GM12864 (cell line): ENCODE results near the gene PRPF8.

ENCODE experiments used
- DNase-seq: peaks from one replicate; pipeline ENCODE4 v3.0.0-alpha.2; 2011; ENCODE audit warnings: low read depth
- H3K4me3 ChIP-seq: 2 replicates; pipeline ENCODE4 v1.5.1; 2011; ENCODE audit warnings: mild to moderate bottlenecking, low read depth, low read length, control low read depth
- TF ChIP-seq, protein P1 (sequence below): IDR thresholded peaks from 2 replicates; pipeline ENCODE4 v1.5.1; 2011; ENCODE audit warnings: low read depth, mild to moderate bottlenecking, moderate library complexity, low read length, control low read depth, inconsistent platforms; ENCODE audit errors: missing control alignments

The PRPF8 gene

DNA sequence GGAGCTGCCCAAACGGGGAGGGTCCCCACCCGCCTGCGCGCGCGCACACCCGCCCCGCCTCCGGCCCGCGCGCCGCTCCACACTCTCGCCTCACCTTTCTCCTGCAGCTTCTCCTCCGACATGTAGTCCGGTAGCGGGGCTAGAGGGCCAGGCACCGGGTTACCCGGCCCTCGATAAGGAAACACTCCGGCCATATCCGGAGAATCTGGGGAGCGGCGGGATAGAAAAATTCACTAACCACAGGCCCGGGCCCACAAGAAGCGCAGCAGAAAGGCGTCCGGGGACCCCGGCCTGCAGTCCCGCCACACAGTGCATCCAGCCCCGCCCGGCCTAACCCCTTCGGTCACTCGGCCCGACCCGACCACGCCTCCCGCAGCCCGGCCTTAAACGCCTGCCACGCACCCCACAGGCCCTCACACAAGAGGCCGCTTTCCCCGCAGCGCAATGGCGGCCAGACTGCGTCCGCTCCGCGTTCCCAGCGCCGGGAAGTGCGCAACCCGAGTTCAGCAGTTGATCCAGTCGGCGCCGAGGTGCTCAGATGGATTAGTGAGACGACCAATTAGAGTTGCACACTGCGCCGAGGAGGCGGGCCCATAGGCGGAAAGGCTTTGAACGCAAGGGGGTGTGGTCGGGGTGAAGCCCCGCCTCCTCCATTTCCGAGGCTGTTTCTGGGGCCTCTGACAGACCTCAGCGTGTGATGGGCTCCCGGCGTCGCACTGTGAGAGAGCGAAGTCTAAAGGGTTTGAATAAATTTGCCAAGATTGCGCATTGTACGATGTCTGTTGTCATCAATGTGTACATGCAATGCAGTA is at the start of gene PRPF8:
PRPF8 (minus strand) TSS at position 490 of the 812 bp plus-strand sequence; CDS start at position 194, 296 bp downstream.
- TF ChIP-seq, protein P1, sequence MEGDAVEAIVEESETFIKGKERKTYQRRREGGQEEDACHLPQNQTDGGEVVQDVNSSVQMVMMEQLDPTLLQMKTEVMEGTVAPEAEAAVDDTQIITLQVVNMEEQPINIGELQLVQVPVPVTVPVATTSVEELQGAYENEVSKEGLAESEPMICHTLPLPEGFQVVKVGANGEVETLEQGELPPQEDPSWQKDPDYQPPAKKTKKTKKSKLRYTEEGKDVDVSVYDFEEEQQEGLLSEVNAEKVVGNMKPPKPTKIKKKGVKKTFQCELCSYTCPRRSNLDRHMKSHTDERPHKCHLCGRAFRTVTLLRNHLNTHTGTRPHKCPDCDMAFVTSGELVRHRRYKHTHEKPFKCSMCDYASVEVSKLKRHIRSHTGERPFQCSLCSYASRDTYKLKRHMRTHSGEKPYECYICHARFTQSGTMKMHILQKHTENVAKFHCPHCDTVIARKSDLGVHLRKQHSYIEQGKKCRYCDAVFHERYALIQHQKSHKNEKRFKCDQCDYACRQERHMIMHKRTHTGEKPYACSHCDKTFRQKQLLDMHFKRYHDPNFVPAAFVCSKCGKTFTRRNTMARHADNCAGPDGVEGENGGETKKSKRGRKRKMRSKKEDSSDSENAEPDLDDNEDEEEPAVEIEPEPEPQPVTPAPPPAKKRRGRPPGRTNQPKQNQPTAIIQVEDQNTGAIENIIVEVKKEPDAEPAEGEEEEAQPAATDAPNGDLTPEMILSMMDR: no peak
- DNase-seq: peak; percentile 94
- peak within 1 kb of the TSS; percentile 97 for H3K4me3 ChIP-seq

DNA sequence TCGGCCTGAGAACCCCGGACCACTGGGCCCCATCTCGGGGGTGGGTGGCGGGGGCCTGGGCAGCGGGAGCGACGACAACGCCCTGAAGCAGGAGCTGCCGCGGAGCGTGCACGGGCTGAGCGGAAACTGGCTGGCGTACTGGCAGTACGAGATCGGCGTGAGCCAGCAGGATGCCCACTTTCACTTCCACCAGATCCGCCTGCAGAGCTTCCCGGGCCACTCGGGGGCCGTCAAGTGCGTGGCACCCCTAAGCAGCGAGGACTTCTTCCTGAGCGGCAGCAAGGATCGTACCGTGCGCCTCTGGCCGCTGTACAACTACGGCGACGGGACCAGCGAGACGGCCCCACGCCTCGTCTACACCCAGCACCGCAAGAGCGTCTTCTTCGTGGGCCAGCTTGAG is 49.1 kb upstream of the PRPF8 start:
- no peak for DNase-seq
- H3K4me3 ChIP-seq: no peak overlapping the region
- TF ChIP-seq, protein P1: no peak

GRCh38 chr17:1732833-1733321 is 48.2 kb upstream of the PRPF8 start:
- DNase-seq: no peak
- no peak overlapping the region for H3K4me3 ChIP-seq
- TF ChIP-seq, protein P1: no peak

DNA sequence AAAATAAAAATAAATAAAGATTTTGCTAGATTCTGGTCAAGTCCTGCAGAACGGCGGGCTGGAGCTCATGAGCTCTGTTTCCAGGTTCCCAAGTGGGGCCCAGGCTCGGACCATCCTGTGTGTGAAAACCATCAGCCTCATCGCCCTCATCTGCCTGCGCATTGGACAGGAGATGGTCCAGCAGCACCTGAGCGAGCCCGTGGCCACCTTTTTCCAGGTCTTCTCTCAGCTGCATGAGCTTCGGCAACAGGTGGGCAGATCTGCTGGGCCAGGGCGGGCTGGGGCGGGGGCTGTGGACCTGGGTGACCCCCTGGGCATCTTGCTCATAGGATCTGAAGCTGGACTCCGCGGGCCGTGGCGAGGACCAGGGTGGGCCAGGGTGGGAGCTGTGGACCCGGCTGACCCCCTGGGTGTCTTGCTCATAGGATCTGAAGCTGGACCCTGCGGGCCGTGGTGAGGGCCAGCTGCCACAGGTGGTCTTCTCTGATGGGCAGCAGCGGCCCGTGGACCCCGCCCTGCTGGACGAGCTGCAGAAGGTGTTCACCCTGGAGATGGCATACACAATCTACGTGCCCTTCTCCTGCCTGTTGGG is 47.7 kb upstream of the PRPF8 start:
- TF ChIP-seq, protein P1: no peak
- no peak for DNase-seq
- no peak overlapping the region for H3K4me3 ChIP-seq

DNA sequence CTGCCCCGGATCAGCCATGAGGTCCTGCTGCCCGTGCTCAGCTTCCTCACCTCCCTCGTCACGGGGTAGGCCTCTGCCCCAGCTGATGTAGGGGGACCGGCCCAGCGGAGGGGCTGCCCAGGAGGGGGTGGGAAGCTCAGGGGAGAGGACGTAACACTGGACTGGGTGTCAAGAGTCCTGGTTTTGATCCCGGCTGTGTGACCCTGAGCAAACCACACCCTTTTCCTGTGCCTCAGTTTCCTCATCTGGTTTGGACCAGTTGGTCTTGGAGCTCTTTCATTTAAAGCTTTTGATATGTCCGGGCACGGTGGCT is 46.5 kb upstream of the PRPF8 start:
- DNase-seq: no peak
- H3K4me3 ChIP-seq: no peak overlapping the region
- TF ChIP-seq, protein P1: no peak

- TF ChIP-seq, protein P1: no peak
- no peak for DNase-seq
- H3K4me3 ChIP-seq: no peak overlapping the region
Measured at GRCh38 chr17:1730326-1731193, 45.9 kb upstream of the PRPF8 start.
